Effector memory CD4-positive, alpha-beta T cell (primary cell): ENCODE measurements around the gene KCTD21.
A peak's percentile ranks its signal among the peaks of the same experiment; 100 is the strongest.
"Not testable (repeated sequence)": the region's sequence is repeated elsewhere in the genome, so short reads cannot be mapped to it uniquely, and the experiment has no call there.

Experiments used
- DNase-seq, 3 donors: peaks; one replicate each; pipeline ENCODE4 v3.0.0-alpha.2; 2020
- H3K27ac ChIP-seq: 2 replicates; pipeline ENCODE4 v1.7.0; 2013; ENCODE audit warnings: mild to moderate bottlenecking, low read length, moderate library complexity; ENCODE audit not compliant: insufficient read depth, poor library complexity, severe bottlenecking
- H3K27me3 ChIP-seq: replicated peaks from 2 replicates; pipeline ENCODE4 v1.7.0; 2013; ENCODE audit warnings: mild to moderate bottlenecking, low read length; ENCODE audit not compliant: insufficient read depth, control insufficient read depth, poor library complexity, severe bottlenecking
- H3K36me3 ChIP-seq: 2 replicates; pipeline ENCODE4 v1.7.0; 2013; ENCODE audit warnings: mild to moderate bottlenecking, low read length, moderate library complexity; ENCODE audit not compliant: control insufficient read depth, insufficient read depth
- H3K4me1 ChIP-seq: 2 replicates; pipeline ENCODE4 v1.7.0; 2013; ENCODE audit warnings: low read length, mild to moderate bottlenecking; ENCODE audit not compliant: control insufficient read depth, insufficient read depth, poor library complexity, severe bottlenecking
- H3K4me3 ChIP-seq: 2 replicates; pipeline ENCODE4 v1.7.0; 2013; ENCODE audit warnings: low read length, low read depth, mild to moderate bottlenecking; ENCODE audit not compliant: insufficient read depth, poor library complexity, severe bottlenecking
- H3K9me3 ChIP-seq: 2 replicates; pipeline ENCODE4 v1.7.0; 2013; ENCODE audit warnings: mild to moderate bottlenecking, low read length, moderate library complexity; ENCODE audit not compliant: control insufficient read depth
- total RNA-seq, 3 donors: gene quantifications; one replicate each; lab custom pipeline; 2026; lab: John Stamatoyannopoulos, UW

The KCTD21 gene, protein sequence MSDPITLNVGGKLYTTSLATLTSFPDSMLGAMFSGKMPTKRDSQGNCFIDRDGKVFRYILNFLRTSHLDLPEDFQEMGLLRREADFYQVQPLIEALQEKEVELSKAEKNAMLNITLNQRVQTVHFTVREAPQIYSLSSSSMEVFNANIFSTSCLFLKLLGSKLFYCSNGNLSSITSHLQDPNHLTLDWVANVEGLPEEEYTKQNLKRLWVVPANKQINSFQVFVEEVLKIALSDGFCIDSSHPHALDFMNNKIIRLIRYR
- total RNA-seq = 2.0 to 4.1 (median 2.2) reads per million in 3 donors

DNA sequence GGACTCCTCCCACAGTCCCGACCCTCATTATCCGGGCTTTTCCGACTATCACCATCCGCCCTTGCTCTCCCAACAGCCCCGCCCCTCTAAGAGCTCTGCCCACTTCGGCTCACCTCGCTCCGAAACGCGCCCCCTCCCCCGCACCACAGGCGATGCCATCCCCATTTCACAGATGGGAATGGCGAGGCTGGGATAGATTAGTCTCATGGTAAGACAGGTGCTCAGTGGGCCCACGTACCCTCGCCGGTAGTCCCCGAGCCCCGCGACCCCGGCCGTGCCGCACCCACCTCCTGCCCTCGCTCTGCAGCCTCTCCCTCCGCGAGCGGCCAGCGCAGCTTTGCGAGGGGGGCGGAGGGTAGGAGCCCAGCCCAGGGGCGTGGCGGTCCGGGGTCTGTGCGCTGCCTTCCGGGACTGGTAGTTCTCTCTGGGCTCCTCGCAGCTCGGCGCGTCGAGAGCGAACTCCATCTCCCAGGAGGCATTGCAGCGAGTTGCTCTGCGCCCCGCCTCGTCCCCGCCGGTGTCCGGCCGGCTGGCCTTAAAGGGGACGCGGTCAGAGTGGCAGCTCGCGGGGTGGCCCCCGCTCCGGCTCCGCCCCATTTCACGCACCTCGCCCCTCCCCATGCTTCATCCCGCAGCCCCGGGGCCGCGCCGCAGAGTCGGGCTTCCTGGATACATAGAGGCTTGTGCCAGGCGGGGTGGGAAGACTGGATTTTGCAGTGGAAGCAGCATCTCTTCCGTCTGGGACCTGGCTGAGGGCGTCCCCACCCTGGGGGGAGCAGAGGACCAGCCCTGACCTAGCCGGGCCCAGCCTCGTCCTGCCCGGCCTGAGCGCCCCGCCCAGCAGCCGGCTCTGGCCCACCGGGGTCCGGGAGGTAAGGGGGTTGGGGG is at the start of gene KCTD21, which contains the start of gene USP35:
Gene KCTD21, minus strand, starts transcription at position 341 of the 888 bp plus-strand sequence. CDS start 14,072 bp downstream, outside the sequence.
Gene USP35, plus strand, starts transcription at position 634 of the 888 bp plus-strand sequence. CDS start 7,327 bp downstream, outside the sequence.
- Histone ChIP-seq H3K36me3 (no peaks in the 10 kb centered on the region), H3K27me3 (no peaks in the 10 kb centered on the region), H3K4me1 (peaks cover 20% of the 10 kb centered on the region), H3K9me3 (no peaks in the 10 kb centered on the region), H3K27ac (peak within 1 kb of the TSS; percentile 74), H3K4me3 (peak within 1 kb of the TSS; percentile 94)
- DNase-seq = peak; percentile 77 to 84 (median 82)

GRCh38 chr11:78237293-78238046 is 49.0 kb upstream of the KCTD21 start:
- Histone ChIP-seq H3K4me1 (no peaks in the 10 kb centered on the region), H3K9me3 (no peaks in the 10 kb centered on the region), H3K36me3 (no peaks in the 10 kb centered on the region), H3K4me3 (no peak overlapping the region), H3K27ac (no peak overlapping the region), H3K27me3 (no peaks in the 10 kb centered on the region)
- DNase-seq = no peak

GRCh38 chr11:78234006-78234405 is 45.6 kb upstream of the KCTD21 start:
- no peaks in the 10 kb centered on the region for H3K4me1 ChIP-seq
- H3K36me3 ChIP-seq = no peaks in the 10 kb centered on the region
- no peak overlapping the region for H3K4me3 ChIP-seq
- no peaks in the 10 kb centered on the region for H3K27me3 ChIP-seq
- no peak for DNase-seq
- H3K9me3 ChIP-seq = no peaks in the 10 kb centered on the region
- no peak overlapping the region for H3K27ac ChIP-seq

- not testable (repeated sequence) for H3K27ac ChIP-seq, H3K4me3 ChIP-seq, H3K9me3 ChIP-seq, H3K4me1 ChIP-seq, H3K27me3 ChIP-seq, H3K36me3 ChIP-seq, DNase-seq
Observed at GRCh38 chr11:78233046-78233445, 44.6 kb upstream of the KCTD21 start.

GRCh38 chr11:78231962-78232501 is 43.6 kb upstream of the KCTD21 start:
- no peak overlapping the region for H3K27ac ChIP-seq
- H3K36me3 ChIP-seq = no peaks in the 10 kb centered on the region
- H3K9me3 ChIP-seq = no peaks in the 10 kb centered on the region
- no peak overlapping the region for H3K4me3 ChIP-seq
- no peaks in the 10 kb centered on the region for H3K27me3 ChIP-seq
- no peak for DNase-seq
- H3K4me1 ChIP-seq = no peaks in the 10 kb centered on the region

DNA sequence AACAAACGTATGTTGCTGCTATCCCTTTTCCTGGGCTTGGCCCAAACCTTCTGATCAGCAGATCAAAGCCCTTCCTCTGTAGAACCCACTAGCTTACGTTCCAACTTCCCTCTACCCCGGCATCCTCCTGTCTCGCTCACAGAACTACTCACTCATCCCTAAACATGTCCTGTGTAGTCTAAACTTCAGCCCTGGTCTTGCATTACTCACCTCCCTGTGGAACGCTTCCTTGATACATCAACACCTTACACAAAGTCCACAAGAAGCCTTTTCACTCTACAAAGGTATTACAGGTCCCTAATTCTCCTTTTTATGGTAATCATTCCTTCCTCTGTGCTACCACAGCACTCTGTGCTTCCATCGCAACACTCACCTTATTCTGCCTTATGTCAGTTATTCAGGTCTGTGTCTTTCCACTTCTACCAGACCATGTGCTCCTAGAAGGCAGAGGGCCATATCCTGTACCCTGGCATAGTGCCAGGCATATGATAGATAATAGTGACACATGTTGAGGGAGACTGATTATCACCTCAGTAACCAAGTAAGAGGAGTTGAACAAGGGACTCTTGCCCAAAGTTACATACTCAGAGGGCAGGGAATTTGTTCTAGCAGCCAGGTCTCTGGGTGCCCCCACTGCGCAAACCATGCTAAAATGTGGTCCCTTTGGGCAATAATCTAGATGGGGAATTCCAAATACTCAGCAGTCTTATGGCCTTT is 41.9 kb upstream of the KCTD21 start:
- DNase-seq = no peak
- H3K4me1 ChIP-seq = no peaks in the 10 kb centered on the region
- H3K27me3 ChIP-seq = no peaks in the 10 kb centered on the region

GRCh38 chr11:78229106-78229505 is 40.7 kb upstream of the KCTD21 start:
- Histone ChIP-seq H3K27me3 (no peaks in the 10 kb centered on the region), H3K27ac (no peak overlapping the region), H3K9me3 (no peaks in the 10 kb centered on the region), H3K36me3 (no peaks in the 10 kb centered on the region), H3K4me1 (no peaks in the 10 kb centered on the region), H3K4me3 (no peak overlapping the region)
- no peak for DNase-seq

More for the DNA sequence above, 41.9 kb upstream of the KCTD21 start:
- no peak overlapping the region for H3K27ac ChIP-seq
- no peaks in the 10 kb centered on the region for H3K9me3 ChIP-seq
- H3K4me3 ChIP-seq = no peak overlapping the region
- no peaks in the 10 kb centered on the region for H3K36me3 ChIP-seq

- H3K27me3 ChIP-seq = no peaks in the 10 kb centered on the region
- DNase-seq = no peak
Observed at GRCh38 chr11:78228467-78228866, 40.0 kb upstream of the KCTD21 start.

DNA sequence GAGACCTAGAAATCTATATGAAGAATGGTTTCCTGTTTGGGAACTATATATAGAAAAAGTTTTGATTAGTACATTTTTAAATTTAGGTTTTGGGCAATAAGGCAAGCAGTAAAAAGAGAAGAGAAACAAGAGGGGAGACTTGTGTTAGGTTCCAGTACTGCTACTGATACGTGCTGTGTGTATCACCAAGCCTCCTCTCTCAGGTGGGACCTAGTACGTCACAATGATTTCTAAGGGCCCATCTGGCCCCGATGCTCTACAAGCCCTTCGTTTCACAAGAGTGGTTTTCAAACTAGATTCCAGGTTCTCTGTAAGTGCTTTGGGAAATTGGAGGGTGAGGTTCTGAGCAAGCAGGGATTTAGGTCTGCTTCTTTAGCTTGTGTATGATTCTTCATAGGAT is 39.5 kb upstream of the KCTD21 start:
- no peaks in the 10 kb centered on the region for H3K4me1 ChIP-seq
- no peak overlapping the region for H3K4me3 ChIP-seq
- no peak for DNase-seq
- no peaks in the 10 kb centered on the region for H3K27me3 ChIP-seq
- H3K27ac ChIP-seq = no peak overlapping the region
- no peaks in the 10 kb centered on the region for H3K9me3 ChIP-seq
- H3K36me3 ChIP-seq = no peaks in the 10 kb centered on the region

More at GRCh38 chr11:78228467-78228866, 40.0 kb upstream of the KCTD21 start:
- Histone ChIP-seq H3K9me3 (no peaks in the 10 kb centered on the region), H3K4me3 (no peak overlapping the region), H3K36me3 (no peaks in the 10 kb centered on the region), H3K27ac (no peak overlapping the region), H3K4me1 (no peaks in the 10 kb centered on the region)
